ENCODE results near the gene TIMELESS. TPM values are rescaled to one million over a fixed set of nuclear protein-coding genes. Genes with fewer than 3 reads are reported as not detected.

TIMELESS gene
- total RNA-seq, 1 donor from 2014 or later = 17.9 TPM

- Mint-ChIP-seq H3K4me1 (ENCODE audit: low read depth, unreplicated experiment) (peaks cover 2% of the 10 kb centered on the region), H3K27ac (ENCODE audit: unreplicated experiment) (no peak overlapping the region), H3K4me3 (ENCODE audit: unreplicated experiment) (no peak overlapping the region), H3K27me3 (ENCODE audit: unreplicated experiment) (peaks cover 7% of the 10 kb centered on the region), H3K9me3 (ENCODE audit: unreplicated experiment) (peaks cover 1% of the 10 kb centered on the region), H3K36me3 (ENCODE audit: unreplicated experiment) (no peaks in the 10 kb centered on the region)
- DNase-seq = no peak
- no peak for TF ChIP-seq CTCF (IDR thresholded peaks at IDR 0.05; ENCODE audit: partially characterized antibody, unreplicated experiment)
Observed at GRCh38 chr12:56474389-56474788, 25.2 kb upstream of the TIMELESS start.

- no peaks in the 10 kb centered on the region for H3K36me3 Mint-ChIP-seq (ENCODE audit: unreplicated experiment)
- TF ChIP-seq CTCF (IDR thresholded peaks at IDR 0.05; ENCODE audit: partially characterized antibody, unreplicated experiment) = no peak
- peak overlapping the region; percentile 99 for H3K27ac Mint-ChIP-seq (ENCODE audit: unreplicated experiment)
- H3K4me3 Mint-ChIP-seq (ENCODE audit: unreplicated experiment) = peak overlapping the region; percentile 99
- peaks cover 2% of the 10 kb centered on the region for H3K4me1 Mint-ChIP-seq (ENCODE audit: low read depth, unreplicated experiment)
- peaks cover 6% of the 10 kb centered on the region for H3K9me3 Mint-ChIP-seq (ENCODE audit: unreplicated experiment)
- peaks cover 10% of the 10 kb centered on the region for H3K27me3 Mint-ChIP-seq (ENCODE audit: unreplicated experiment)
- DNase-seq = no peak
Observed at GRCh38 chr12:56469007-56469930, 20.0 kb upstream of the TIMELESS start.

- peak; percentile 93 for DNase-seq
- TF ChIP-seq CTCF (IDR thresholded peaks at IDR 0.05; ENCODE audit: partially characterized antibody, unreplicated experiment) = no peak
- H3K4me3 Mint-ChIP-seq (ENCODE audit: unreplicated experiment) = peak within 1 kb of the TSS; percentile 99
- peaks cover 6% of the 10 kb centered on the region for H3K9me3 Mint-ChIP-seq (ENCODE audit: unreplicated experiment)
- no peaks in the 10 kb centered on the region for H3K36me3 Mint-ChIP-seq (ENCODE audit: unreplicated experiment)
- peak within 1 kb of the TSS; percentile 99 for H3K27ac Mint-ChIP-seq (ENCODE audit: unreplicated experiment)
- peaks cover 2% of the 10 kb centered on the region for H3K4me1 Mint-ChIP-seq (ENCODE audit: low read depth, unreplicated experiment)
- peaks cover 9% of the 10 kb centered on the region for H3K27me3 Mint-ChIP-seq (ENCODE audit: unreplicated experiment)
Observed at GRCh38 chr12:56468216-56469006, 19.2 kb upstream of the TIMELESS start, which contains the start of gene SPRYD4. Gene SPRYD4, plus strand, starts transcription at chr12:56468578. Its CDS starts 14 bp downstream, at chr12:56468592.

GRCh38 chr12:56462565-56462964 lies 13.3 kb upstream of the TIMELESS start:
- no peak overlapping the region for H3K4me3 Mint-ChIP-seq (ENCODE audit: unreplicated experiment)
- no peak for TF ChIP-seq CTCF (IDR thresholded peaks at IDR 0.05; ENCODE audit: partially characterized antibody, unreplicated experiment)
- H3K4me1 Mint-ChIP-seq (ENCODE audit: low read depth, unreplicated experiment) = no peaks in the 10 kb centered on the region
- H3K27ac Mint-ChIP-seq (ENCODE audit: unreplicated experiment) = no peak overlapping the region
- H3K9me3 Mint-ChIP-seq (ENCODE audit: unreplicated experiment) = no peaks in the 10 kb centered on the region
- no peak for DNase-seq
- H3K27me3 Mint-ChIP-seq (ENCODE audit: unreplicated experiment) = peaks cover 3% of the 10 kb centered on the region
- H3K36me3 Mint-ChIP-seq (ENCODE audit: unreplicated experiment) = no peaks in the 10 kb centered on the region
